Body of pancreas (tissue), 4 donors: ENCODE results near the gene MRAP2. TPM values are rescaled to one million over a fixed set of nuclear protein-coding genes. Genes with fewer than 3 reads are reported as not detected.
"Not testable (repeated sequence)": the region's sequence is repeated elsewhere in the genome, so short reads cannot be mapped to it uniquely, and the experiment has no call there.

ENCODE experiments used
- ATAC-seq: fragments of 150-250 bp; one replicate; pipeline ENCODE4 v1.9.1; 2016
- DNase-seq, 4 donors: peaks; one replicate each; pipeline ENCODE4 v3.0.0-alpha.2; 2019
- H3K27ac ChIP-seq, 4 donors: fragments of 200-600 bp; sonication (generic); 1 replicate in 3 of 4; 2 replicates in 1 of 4; pipeline versions ENCODE4 v1.5.1 to v1.6.1; 2016 to 2019; ENCODE audit warnings: mild to moderate bottlenecking in 1 of 4, mixed read lengths in 1 of 4, moderate library complexity in 1 of 4
- H3K27me3 ChIP-seq, 2 donors: fragments of 200-600 bp; sonication (generic); one replicate each; pipeline ENCODE4 v1.6.0; 2016; ENCODE audit warnings: mild to moderate bottlenecking in 1 of 2
- H3K36me3 ChIP-seq, 2 donors: fragments of 200-600 bp; sonication (generic); replicated peaks in 1 of 2; 2 replicates each; pipeline ENCODE4 v1.5.1; 2016; ENCODE audit warnings: low read depth in 2 of 2; ENCODE audit not compliant: insufficient read depth in 1 of 2
- H3K4me1 ChIP-seq: fragments of 200-600 bp; sonication (generic); one replicate; pipeline ENCODE4 v1.6.0; 2016
- H3K4me3 ChIP-seq, 2 donors: fragments of 200-600 bp; sonication (generic); 1 replicate in 1 of 2; 2 replicates in 1 of 2; pipeline ENCODE4 v1.5.1; 2016 to 2019
- H3K9me3 ChIP-seq, 3 donors: fragments of 200-600 bp; sonication (generic); 1 replicate in 2 of 3; 2 replicates in 1 of 3; pipeline ENCODE4 v1.5.1; 2016
- CTCF ChIP-seq, 7 experiments: fragments of 450-650 bp in 4 of 7; fragments of 200-600 bp in 3 of 7; sonication (generic) in 3 of 7; IDR thresholded peaks; one replicate each; pipeline ENCODE4 v1.5.1; 2016 to 2019; ENCODE audit warnings: antibody characterized with exemption in 7 of 7
- POLR2A ChIP-seq, 3 donors: fragments of 450-650 bp; IDR thresholded peaks; one replicate each; pipeline ENCODE4 v1.6.1; 2016; ENCODE audit warnings: antibody characterized with exemption in 3 of 3, mild to moderate bottlenecking in 2 of 3
- WGBS, 2 donors: methylation state at CpG; one replicate each; pipeline ENCODE4 v1.1.5; 2017; 5-methylcytosine and 5-hydroxymethylcytosine counted together
- intact Hi-C: fragments of 100-400 bp; cut with DNase I; formaldehyde crosslinking; loops from one replicate; pipeline ENCODE4 v1.15.1; 2023
- total RNA-seq, 2 donors: library from RNA; depleted of rRNA; stranded (reverse); fragments of >200 nt; gene quantifications; one replicate each; pipeline ENCODE4 v1.1.0, GENCODE V29; 2016

The MRAP2 gene
- total RNA-seq, 2 donors from 2014 or later, result 2.3 to 3.6 TPM

DNA sequence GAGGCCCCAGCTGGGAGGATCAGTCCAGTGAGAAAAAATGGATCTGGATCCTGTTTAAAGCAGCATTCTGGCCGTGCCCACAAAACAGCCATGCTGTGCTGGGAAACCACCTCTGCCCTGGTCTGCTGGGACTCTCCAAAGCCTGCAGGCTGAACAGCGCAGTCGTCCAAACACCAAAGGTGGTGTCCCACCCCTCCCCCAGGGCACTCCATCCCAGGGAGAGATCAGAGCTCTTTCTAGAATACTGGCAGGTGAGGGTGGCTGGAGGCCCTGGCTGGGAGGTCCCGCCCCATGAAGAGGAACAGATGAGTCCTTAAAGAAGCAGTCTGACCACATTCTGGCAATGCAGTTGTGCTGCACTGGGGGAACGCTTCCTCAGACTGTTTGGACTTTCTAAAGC is 84.6 kb downstream of the MRAP2 start:
- 61 to 81% methylated on average over 3 to 5 of the region's 5 CpGs for WGBS, 2 donors
- intact Hi-C loops, result no loop called here
- Histone ChIP-seq H3K9me3 (no peaks in the 10 kb centered on the region), H3K27ac (no peak overlapping the region), H3K4me3 (no peak overlapping the region), H3K36me3 (no peaks in the 10 kb centered on the region), H3K27me3 (no peaks in the 10 kb centered on the region), H3K4me1 (no peaks in the 10 kb centered on the region)
- DNase-seq (no peak), ATAC-seq (no peak)
- TF ChIP-seq CTCF (IDR thresholded peaks at IDR 0.05), result no peak
- TF ChIP-seq POLR2A (IDR thresholded peaks at IDR 0.05), result no peak

- TF ChIP-seq CTCF (IDR thresholded peaks at IDR 0.05) (no peak), POLR2A (IDR thresholded peaks at IDR 0.05) (no peak)
- ATAC-seq, result no peak
Measured at GRCh38 chr6:84119277-84119676, 85.7 kb downstream of the MRAP2 start.

DNA sequence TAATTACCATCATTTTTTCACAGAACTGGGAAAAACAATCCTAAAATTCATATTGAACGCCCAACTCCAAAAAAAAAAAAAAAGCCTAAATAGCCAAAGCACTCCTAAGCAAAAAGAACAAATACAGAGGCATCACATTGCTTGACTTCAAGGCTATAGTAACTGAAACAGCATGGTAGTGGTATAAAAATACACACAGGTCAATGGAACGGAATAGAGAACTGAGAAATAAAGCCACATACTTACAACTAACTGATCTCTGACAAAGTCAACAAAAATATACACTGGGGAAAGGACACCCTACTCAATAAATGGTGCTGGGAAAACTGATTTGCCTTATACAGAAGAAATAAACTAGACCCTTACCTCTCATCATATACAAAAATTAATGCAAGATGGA is 89.6 kb downstream of the MRAP2 start:
- Histone ChIP-seq H3K9me3 (no peaks in the 10 kb centered on the region), H3K27me3 (no peaks in the 10 kb centered on the region), H3K36me3 (no peaks in the 10 kb centered on the region), H3K4me1 (no peaks in the 10 kb centered on the region), H3K4me3 (no peak overlapping the region), H3K27ac (no peak overlapping the region)
- no peak for ATAC-seq
- 83 to 93% methylated on average over 2 of the region's 2 CpGs for WGBS, 2 donors
- no peak for TF ChIP-seq POLR2A (IDR thresholded peaks at IDR 0.05)
- no peak for TF ChIP-seq CTCF (IDR thresholded peaks at IDR 0.05)
- intact Hi-C loops, result no loop called here
- no peak for DNase-seq

More at GRCh38 chr6:84119277-84119676, 85.7 kb downstream of the MRAP2 start:
- Histone ChIP-seq H3K4me1 (no peaks in the 10 kb centered on the region), H3K4me3 (no peak overlapping the region), H3K36me3 (no peaks in the 10 kb centered on the region), H3K27ac (no peak overlapping the region), H3K9me3 (no peaks in the 10 kb centered on the region), H3K27me3 (no peaks in the 10 kb centered on the region)
- no peak for DNase-seq
- intact Hi-C loops, result no loop called here

GRCh38 chr6:84129588-84129987 is 96.0 kb downstream of the MRAP2 start:
- ATAC-seq, H3K27ac ChIP-seq, H3K27me3 ChIP-seq, intact Hi-C loops, DNase-seq, H3K36me3 ChIP-seq, H3K4me1 ChIP-seq, H3K9me3 ChIP-seq, H3K4me3 ChIP-seq: not testable (repeated sequence)
- 57 to 68% methylated on average over 1 of the region's 1 CpG for WGBS, 2 donors

DNA sequence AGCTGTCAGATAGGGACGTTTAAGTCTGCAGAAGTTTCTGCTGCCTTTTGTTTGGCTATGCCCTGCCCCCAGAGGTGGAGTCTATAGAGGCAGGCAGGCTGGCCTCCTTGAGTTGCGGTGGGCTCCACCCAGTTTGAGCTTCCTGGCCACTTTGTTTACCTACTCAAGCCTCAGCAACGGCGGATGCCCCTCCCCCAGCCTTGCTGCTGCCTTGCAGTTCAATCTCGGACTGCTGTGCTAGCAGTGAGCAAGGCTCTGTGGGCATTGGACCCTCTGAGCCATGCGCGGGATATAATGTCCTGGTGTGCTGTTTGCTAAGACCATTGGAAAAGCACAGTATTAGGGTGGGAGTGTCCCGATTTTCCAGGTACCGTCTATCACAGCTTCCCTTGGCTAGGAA is 99.8 kb downstream of the MRAP2 start:
- ATAC-seq, H3K4me3 ChIP-seq, H3K36me3 ChIP-seq, DNase-seq, intact Hi-C loops, H3K4me1 ChIP-seq, H3K9me3 ChIP-seq, H3K27me3 ChIP-seq, H3K27ac ChIP-seq: not testable (repeated sequence)
- 92 to 96% methylated on average over 7 to 9 of the region's 9 CpGs for WGBS, 2 donors

DNA sequence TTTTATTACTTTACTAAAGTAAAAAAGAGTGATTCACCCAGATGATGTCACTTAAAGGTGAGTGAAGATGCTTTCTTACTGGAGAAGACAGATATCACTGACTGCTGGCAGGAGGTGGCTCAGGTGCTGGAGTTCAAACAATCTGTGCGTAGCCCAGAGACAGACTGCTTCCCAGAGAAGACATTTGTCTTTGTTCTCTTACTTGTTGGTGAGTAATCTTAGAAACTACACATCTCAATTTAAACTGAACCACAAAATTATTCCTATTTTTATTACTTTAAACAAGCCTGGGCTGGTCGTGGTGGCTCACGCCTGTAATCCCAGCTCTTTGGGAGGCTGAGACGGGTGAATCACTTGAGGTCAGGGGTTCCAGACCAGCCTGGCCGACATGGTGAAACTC is 101.7 kb downstream of the MRAP2 start:
- H3K36me3 ChIP-seq, result no peaks in the 10 kb centered on the region
- no peaks in the 10 kb centered on the region for H3K27me3 ChIP-seq
- intact Hi-C loops, result no loop called here
- 88 to 92% methylated on average over 5 of the region's 5 CpGs for WGBS, 2 donors
- no peak for ATAC-seq
- no peak for DNase-seq
- peaks cover 0 to 7% (median 0%) of the 10 kb centered on the region in 3 donors for H3K9me3 ChIP-seq
- H3K4me3 ChIP-seq, result no peak overlapping the region
- TF ChIP-seq POLR2A (IDR thresholded peaks at IDR 0.05), result no peak
- TF ChIP-seq CTCF (IDR thresholded peaks at IDR 0.05), result no peak
- no peak overlapping the region for H3K27ac ChIP-seq
- H3K4me1 ChIP-seq, result no peaks in the 10 kb centered on the region
